HCT116 (cell line): ENCODE results near the gene EML1. TPM values are rescaled to one million over a fixed set of nuclear protein-coding genes. Genes with fewer than 3 reads are reported as not detected.

ENCODE experiments used
- ATAC-seq: fragments of 200-7000 bp; cut with Tn5 transposase; 2 replicates; pipeline ENCODE4 v1.9.1; 2020; ENCODE audit warnings: mild to moderate bottlenecking, moderate library complexity
- BruUV-seq: library from RNA; stranded (reverse); fragments of 400-500 nt; replicated peaks from 2 replicates; lab custom pipeline; 2021; lab: Mats Ljungman, UMichigan
- CTCF ChIA-PET: fragments of 300-600 bp; sonication (Branson Sonifier 250); formaldehyde crosslinking; loops from one replicate; lab custom pipeline; 2021; ENCODE audit warnings: antibody characterized with exemption; lab: Charles Lee
- POLR2A ChIA-PET: fragments of 300-600, 350-600 bp; sonication (Branson Sonifier 250); formaldehyde crosslinking; loops from one replicate; lab custom pipeline; 2021; ENCODE audit warnings: antibody characterized with exemption; lab: Charles Lee
- RAD21 ChIA-PET, 2 experiments: fragments of 300-600 bp; sonication (Branson Sonifier 250); formaldehyde crosslinking; loops; one replicate each; lab custom pipeline; 2023; ENCODE audit warnings: low total read pairs in 2 of 2; ENCODE audit not compliant: uncharacterized antibody in 2 of 2, unreplicated experiment in 2 of 2, low non-redundant PET in 1 of 2; lab: Charles Lee
- DNase-seq: peaks from one replicate; pipeline ENCODE4 v3.0.0-alpha.2; 2010; ENCODE audit warnings: low read depth, low spot score
- H2AFZ ChIP-seq: fragments of 200-600 bp; shearing (Covaris generic), sonication (generic); 2 replicates; pipeline ENCODE4 v1.6.1; 2017; ENCODE audit warnings: low read depth, mixed run types, mixed read lengths, antibody characterized with exemption, low read length; ENCODE audit not compliant: poor library complexity, severe bottlenecking
- H3K27ac ChIP-seq: 2 replicates; pipeline ENCODE4 v1.5.1; 2012; ENCODE audit warnings: low read depth, low read length
- H3K27me3 ChIP-seq: fragments of 200-600 bp; sonication (generic); 2 replicates; pipeline ENCODE4 v1.6.1; 2016; ENCODE audit warnings: mixed run types, low read length, mixed read lengths; ENCODE audit not compliant: insufficient read depth
- H3K36me3 ChIP-seq, 2 experiments: fragments of 200-500 bp in 1 of 2; fragments of 200-600 bp in 1 of 2; sonication (Bioruptor generic) in 1 of 2; sonication (generic) in 1 of 2; 2 replicates each; pipeline versions ENCODE4 v1.5.1 to v1.6.1; 2014 to 2016; ENCODE audit warnings: low read length in 2 of 2, inconsistent platforms in 1 of 2, mixed read lengths in 1 of 2, mixed run types in 1 of 2; ENCODE audit not compliant: insufficient read depth in 2 of 2, control insufficient read depth in 1 of 2
- H3K4me1 ChIP-seq, 2 experiments: fragments of 200-600 bp in 1 of 2; sonication (generic) in 1 of 2; 2 replicates each; pipeline versions ENCODE4 v1.5.1 to v1.6.1; 2012 to 2017; ENCODE audit warnings: low read length in 2 of 2, inconsistent platforms in 1 of 2, mild to moderate bottlenecking in 1 of 2, mixed read lengths in 1 of 2, mixed run types in 1 of 2, moderate library complexity in 1 of 2; ENCODE audit not compliant: insufficient read depth in 2 of 2, control insufficient read depth in 1 of 2
- H3K4me2 ChIP-seq: fragments of 200-600 bp; sonication (generic); 2 replicates; pipeline ENCODE4 v1.6.1; 2017; ENCODE audit warnings: mixed run types, low read length, mixed read lengths
- H3K4me3 ChIP-seq, 2 experiments: fragments of 200-600 bp in 1 of 2; sonication (generic) in 1 of 2; replicated peaks in 1 of 2; 2 replicates each; pipeline ENCODE4 v1.5.1; 2011 to 2016; ENCODE audit warnings: low read length in 2 of 2, control low read depth in 1 of 2, low read depth in 1 of 2, mild to moderate bottlenecking in 1 of 2, mixed read lengths in 1 of 2, mixed run types in 1 of 2
- H3K79me2 ChIP-seq: fragments of 200-600 bp; sonication (generic); 2 replicates; pipeline ENCODE4 v1.6.1; 2017; ENCODE audit warnings: mild to moderate bottlenecking, mixed run types, low read length, moderate library complexity, mixed read lengths; ENCODE audit not compliant: insufficient read depth
- H3K9ac ChIP-seq: fragments of 200-600 bp; sonication (generic); 2 replicates; pipeline ENCODE4 v1.6.1; 2016; ENCODE audit warnings: low read length, mixed read lengths
- H3K9me2 ChIP-seq: fragments of 200-600 bp; sonication (generic), shearing (Covaris generic); 2 replicates; pipeline ENCODE4 v1.6.1; 2017; ENCODE audit warnings: mixed run types, mild to moderate bottlenecking, moderate library complexity; ENCODE audit not compliant: insufficient read depth
- H3K9me3 ChIP-seq, 2 experiments: fragments of 200-500 bp in 1 of 2; fragments of 200-600 bp in 1 of 2; sonication (Bioruptor generic) in 1 of 2; sonication (generic) in 1 of 2; 2 replicates each; pipeline ENCODE4 v1.6.1; 2014 to 2017; ENCODE audit warnings: low read length in 2 of 2, mixed read lengths in 2 of 2, inconsistent platforms in 1 of 2, low read depth in 1 of 2, mild to moderate bottlenecking in 1 of 2, mixed run types in 1 of 2, moderate library complexity in 1 of 2; ENCODE audit not compliant: control insufficient read depth in 1 of 2, insufficient read depth in 1 of 2
- H4K20me1 ChIP-seq: fragments of 200-600 bp; sonication (generic), shearing (Covaris generic); 2 replicates; pipeline ENCODE4 v1.6.1; 2017; ENCODE audit warnings: mixed run types, mild to moderate bottlenecking, moderate library complexity; ENCODE audit not compliant: insufficient read depth
- ATF3 ChIP-seq: IDR thresholded peaks from 2 replicates; pipeline ENCODE4 v1.6.1; 2012
- CBX3 ChIP-seq: IDR thresholded peaks from 2 replicates; pipeline ENCODE4 v1.6.1; 2012; ENCODE audit warnings: low read depth
- CEBPB ChIP-seq: IDR thresholded peaks from 2 replicates; pipeline ENCODE4 v1.6.1; 2012; ENCODE audit warnings: low read depth
- EGR1 ChIP-seq: IDR thresholded peaks from 2 replicates; pipeline ENCODE4 v1.6.1; 2012; ENCODE audit warnings: low read depth
- ELF1 ChIP-seq: IDR thresholded peaks from 2 replicates; pipeline ENCODE4 v1.6.1; 2012; ENCODE audit warnings: low read depth, borderline replicate concordance
- EZH2 ChIP-seq: fragments of 200-600 bp; sonication (generic); IDR thresholded peaks from 2 replicates; pipeline ENCODE4 v1.6.1; 2017; ENCODE audit warnings: antibody characterized with exemption, mixed run types
- EZH2phosphoT487 ChIP-seq: fragments of 200-600 bp; IDR thresholded peaks from 2 replicates; pipeline ENCODE4 v1.6.1; 2018; ENCODE audit warnings: antibody characterized with exemption, borderline replicate concordance
- MAX ChIP-seq: IDR thresholded peaks from 2 replicates; pipeline ENCODE4 v1.6.1; 2012
- POLR2A ChIP-seq: IDR thresholded peaks from 2 replicates; pipeline ENCODE4 v1.7.0; 2011; ENCODE audit warnings: borderline replicate concordance; ENCODE audit not compliant: insufficient read depth, insufficient read length; ENCODE audit errors: extremely low read depth
- RAD21 ChIP-seq: IDR thresholded peaks from 2 replicates; pipeline ENCODE4 v1.6.1; 2012; ENCODE audit warnings: low read depth, mild to moderate bottlenecking
- SIN3A ChIP-seq: IDR thresholded peaks from 2 replicates; pipeline ENCODE4 v1.6.1; 2012; ENCODE audit warnings: low read depth
- SRF ChIP-seq: IDR thresholded peaks from 2 replicates; pipeline ENCODE4 v1.6.1; 2012; ENCODE audit warnings: low read depth
- TCF7L2 ChIP-seq: IDR thresholded peaks from 2 replicates; pipeline ENCODE4 v1.7.0; 2011; ENCODE audit warnings: borderline replicate concordance, inconsistent platforms; ENCODE audit not compliant: insufficient read depth, insufficient read length; ENCODE audit errors: extremely low read depth
- ZFX ChIP-seq: fragments of 450-650 bp; IDR thresholded peaks from 2 replicates; pipeline ENCODE4 v1.6.1; 2017
- ZNF274 ChIP-seq: fragments of 200-500 bp; sonication (Bioruptor generic); IDR thresholded peaks from 2 replicates; pipeline ENCODE4 v1.6.1; 2014; ENCODE audit warnings: mild to moderate bottlenecking, low read depth, low read length, inconsistent platforms
- intact Hi-C: fragments of 100-400 bp; cut with micrococcal nuclease; formaldehyde crosslinking; loops from 2 replicates; pipeline ENCODE4 v1.10.0; 2022
- total RNA-seq: library from RNA; stranded (reverse); gene quantifications from one replicate; pipeline ENCODE4 v1.2.1, GENCODE V29; 2021; ENCODE audit not compliant: unreplicated experiment

The EML1 gene
- total RNA-seq, 1 experiment from 2014 or later = 7.4 TPM

GRCh38 chr14:99805757-99806439 lies 12.7 kb downstream of the EML1 start:
- no TSS peak for BruUV-seq
- CTCF ChIA-PET = no interaction called here

GRCh38 chr14:99806836-99807235 lies 13.6 kb downstream of the EML1 start:
- DNase-seq = no peak
- Histone ChIP-seq H3K27ac (no peak overlapping the region), H3K4me3 (no peak overlapping the region), H3K36me3 (no peaks in the 10 kb centered on the region), H3K9ac (no peak overlapping the region), H3K9me2 (no peaks in the 10 kb centered on the region), H3K9me3 (no peaks in the 10 kb centered on the region), H4K20me1 (no peaks in the 10 kb centered on the region), H3K27me3 (0 out of 2 replicates have a peak, but pooled peaks cover 5% of the 10 kb centered on the region)
- CTCF ChIA-PET = no interaction called here
- BruUV-seq = no TSS peak
- TF ChIP-seq SRF = no peak
- TF ChIP-seq ZFX = no peak
- no peak for TF ChIP-seq POLR2A
- TF ChIP-seq MAX = no peak
- no peak for TF ChIP-seq ELF1
- no peak for TF ChIP-seq EZH2phosphoT487
- no peak for TF ChIP-seq ZNF274
- no peak for TF ChIP-seq ATF3
- TF ChIP-seq EGR1 = no peak
- no peak for TF ChIP-seq CBX3
- TF ChIP-seq, all 23 proteins: peak for 0
- Histone ChIP-seq H3K4me2 (no peak overlapping the region), H3K4me1 (no peaks in the 10 kb centered on the region), H3K79me2 (no peaks in the 10 kb centered on the region), H2AFZ (no peak overlapping the region)
- ATAC-seq = no peak
- intact Hi-C loops = no loop called here
- POLR2A ChIA-PET = no interaction called here
- RAD21 ChIA-PET = no interaction called here

More at GRCh38 chr14:99805757-99806439, 12.7 kb downstream of the EML1 start:
- H4K20me1 ChIP-seq = no peaks in the 10 kb centered on the region
- H3K4me1 ChIP-seq = no peaks in the 10 kb centered on the region
- intact Hi-C loops = no loop called here
- RAD21 ChIA-PET = no interaction called here
- POLR2A ChIA-PET = no interaction called here
- no peak overlapping the region for H3K4me3 ChIP-seq
- no peak for ATAC-seq
- DNase-seq = no peak
- no peaks in the 10 kb centered on the region for H3K79me2 ChIP-seq
- H3K36me3 ChIP-seq = no peaks in the 10 kb centered on the region
- no peaks in the 10 kb centered on the region for H3K9me3 ChIP-seq
- no peak for TF ChIP-seq SIN3A
- TF ChIP-seq EZH2 = no peak
- no peak for TF ChIP-seq POLR2A
- TF ChIP-seq CEBPB = no peak
- no peak for TF ChIP-seq RAD21
- TF ChIP-seq TCF7L2 = no peak
- H3K27me3 ChIP-seq = 0 out of 2 replicates have a peak, but pooled peaks cover 5% of the 10 kb centered on the region
- no peaks in the 10 kb centered on the region for H3K9me2 ChIP-seq
- no peak overlapping the region for H3K9ac ChIP-seq
- H3K27ac ChIP-seq = no peak overlapping the region
- no peak overlapping the region for H2AFZ ChIP-seq
- no peak overlapping the region for H3K4me2 ChIP-seq
